NCI-H1417 (cell line): ENCODE data around the gene MAB21L2.
A peak's percentile ranks its signal among the peaks of the same experiment; 100 is the strongest.
"Not testable (repeated sequence)": the region's sequence is repeated elsewhere in the genome, so short reads cannot be mapped to it uniquely, and the experiment has no call there.

Source experiments
- DNase-seq, 3 experiments: peaks; one replicate each; lab custom pipeline; 2025; lab: John Stamatoyannopoulos, UW

MAB21L2 gene

GRCh38 chr4:150582146-150582872, at the start of gene MAB21L2:
MAB21L2 (plus strand) TSS chr4:150582151; CDS start chr4:150583030, 879 bp downstream.
- DNase-seq: no peak

GRCh38 chr4:150533673-150534072, 48.3 kb upstream of the MAB21L2 start:
- DNase-seq: no peak

- no peak for DNase-seq
These were observed 47.1 kb upstream of the MAB21L2 start for GRCh38 chr4:150534818-150535217.

- DNase-seq: peak in 1 of 3 experiments; percentile 11
These were observed 44.0 kb upstream of the MAB21L2 start for GRCh38 chr4:150537911-150538310.

GRCh38 chr4:150540536-150540935, 41.4 kb upstream of the MAB21L2 start:
- DNase-seq: no peak

- no peak for DNase-seq
These were observed 41.0 kb upstream of the MAB21L2 start for GRCh38 chr4:150540959-150541360.

- no peak for DNase-seq
These were observed 40.3 kb upstream of the MAB21L2 start for GRCh38 chr4:150541681-150542080.

- no peak for DNase-seq
These were observed 38.9 kb upstream of the MAB21L2 start for GRCh38 chr4:150543042-150543441.

- no peak for DNase-seq
These were observed 35.7 kb upstream of the MAB21L2 start for GRCh38 chr4:150546286-150546685.

- DNase-seq: no peak
These were observed 34.7 kb upstream of the MAB21L2 start for GRCh38 chr4:150547154-150547838.

- not testable (repeated sequence) for DNase-seq
These were observed 24.1 kb upstream of the MAB21L2 start for GRCh38 chr4:150557811-150558210.

GRCh38 chr4:150561143-150561737, 20.7 kb upstream of the MAB21L2 start:
- no peak for DNase-seq

GRCh38 chr4:150562250-150562649, 19.7 kb upstream of the MAB21L2 start:
- DNase-seq: no peak

GRCh38 chr4:150562751-150563150, 19.2 kb upstream of the MAB21L2 start:
- no peak for DNase-seq

GRCh38 chr4:150564967-150565366, 17.0 kb upstream of the MAB21L2 start:
- not testable (repeated sequence) for DNase-seq

GRCh38 chr4:150567070-150567469, 14.9 kb upstream of the MAB21L2 start:
- DNase-seq: no peak

- DNase-seq: peak in 1 of 3 experiments; percentile 34
These were observed 12.5 kb upstream of the MAB21L2 start for GRCh38 chr4:150569384-150569987.

- peak in 1 of 3 experiments; percentile 28 for DNase-seq
These were observed 11.9 kb upstream of the MAB21L2 start for GRCh38 chr4:150569998-150570535.

- peak; percentile 15 to 85 (median 63) for DNase-seq
These were observed 11.1 kb upstream of the MAB21L2 start for GRCh38 chr4:150570862-150571261.

- peak in 2 of 3 experiments; percentile 7 to 29 for DNase-seq
These were observed 9.0 kb upstream of the MAB21L2 start for GRCh38 chr4:150572704-150573504.

GRCh38 chr4:150573534-150573933, 8.4 kb upstream of the MAB21L2 start:
- no peak for DNase-seq
